Measurements from ENCODE around the gene TEX12.

GRCh38 chr11:112174789-112175598 is 7.8 kb downstream of the TEX12 start, which contains the start of gene BCO2:
- TF ChIP-seq POLR2A (IDR thresholded peaks at IDR 0.05) (no peak), POLR2AphosphoS5 (IDR thresholded peaks at IDR 0.05; ENCODE audit: insufficient read depth in 1 of 2, low read depth in 1 of 2) (peak in 1 of 2 donors; percentile 81)
- TF ChIP-seq, protein P1, sequence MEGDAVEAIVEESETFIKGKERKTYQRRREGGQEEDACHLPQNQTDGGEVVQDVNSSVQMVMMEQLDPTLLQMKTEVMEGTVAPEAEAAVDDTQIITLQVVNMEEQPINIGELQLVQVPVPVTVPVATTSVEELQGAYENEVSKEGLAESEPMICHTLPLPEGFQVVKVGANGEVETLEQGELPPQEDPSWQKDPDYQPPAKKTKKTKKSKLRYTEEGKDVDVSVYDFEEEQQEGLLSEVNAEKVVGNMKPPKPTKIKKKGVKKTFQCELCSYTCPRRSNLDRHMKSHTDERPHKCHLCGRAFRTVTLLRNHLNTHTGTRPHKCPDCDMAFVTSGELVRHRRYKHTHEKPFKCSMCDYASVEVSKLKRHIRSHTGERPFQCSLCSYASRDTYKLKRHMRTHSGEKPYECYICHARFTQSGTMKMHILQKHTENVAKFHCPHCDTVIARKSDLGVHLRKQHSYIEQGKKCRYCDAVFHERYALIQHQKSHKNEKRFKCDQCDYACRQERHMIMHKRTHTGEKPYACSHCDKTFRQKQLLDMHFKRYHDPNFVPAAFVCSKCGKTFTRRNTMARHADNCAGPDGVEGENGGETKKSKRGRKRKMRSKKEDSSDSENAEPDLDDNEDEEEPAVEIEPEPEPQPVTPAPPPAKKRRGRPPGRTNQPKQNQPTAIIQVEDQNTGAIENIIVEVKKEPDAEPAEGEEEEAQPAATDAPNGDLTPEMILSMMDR (IDR thresholded peaks at IDR 0.05), result peak; percentile 53 to 80 (median 68)

Data from vagina (tissue), 2 donors.